Islet precursor cell (in vitro differentiated cells): ENCODE results near the gene TSEN34.
A peak's percentile ranks its signal among the peaks of the same experiment; 100 is the strongest.

ENCODE experiments used
- DNase-seq: peaks from one replicate; pipeline ENCODE4 v3.0.0-alpha.2; 2018

The TSEN34 gene

GRCh38 chr19:54191011-54191810 is at the start of gene TSEN34:
Gene TSEN34, plus strand, starts transcription at chr19:54191308. Its CDS starts 57 bp downstream, at chr19:54191365.
- DNase-seq = peak; percentile 92

- no peak for DNase-seq
These were observed 49.8 kb upstream of the TSEN34 start for GRCh38 chr19:54141356-54141755.

- DNase-seq = no peak
These were observed 48.8 kb upstream of the TSEN34 start for GRCh38 chr19:54142166-54142780.

GRCh38 chr19:54145541-54146158 is 45.5 kb upstream of the TSEN34 start:
- no peak for DNase-seq

- DNase-seq = no peak
These were observed 43.4 kb upstream of the TSEN34 start for GRCh38 chr19:54147676-54148075.

GRCh38 chr19:54148158-54148557 is 43.0 kb upstream of the TSEN34 start:
- no peak for DNase-seq

- DNase-seq = no peak
These were observed 41.9 kb upstream of the TSEN34 start for GRCh38 chr19:54149021-54149812.

- DNase-seq = no peak
These were observed 39.6 kb upstream of the TSEN34 start for GRCh38 chr19:54151362-54152035.

- no peak for DNase-seq
These were observed 38.8 kb upstream of the TSEN34 start for GRCh38 chr19:54152267-54152666.

GRCh38 chr19:54152878-54153524 is 38.1 kb upstream of the TSEN34 start:
- DNase-seq = no peak

GRCh38 chr19:54153731-54154326 is 37.3 kb upstream of the TSEN34 start:
- no peak for DNase-seq

GRCh38 chr19:54154603-54155345 is 36.3 kb upstream of the TSEN34 start:
- no peak for DNase-seq

GRCh38 chr19:54155694-54156093 is 35.4 kb upstream of the TSEN34 start:
- DNase-seq = no peak

- DNase-seq = no peak
These were observed 34.6 kb upstream of the TSEN34 start for GRCh38 chr19:54156490-54156889.

GRCh38 chr19:54156953-54157352 is 34.2 kb upstream of the TSEN34 start:
- DNase-seq = no peak

- no peak for DNase-seq
These were observed 32.2 kb upstream of the TSEN34 start for GRCh38 chr19:54158812-54159351.

- peak; percentile 100 for DNase-seq
These were observed 31.5 kb upstream of the TSEN34 start, which contains the start of gene LENG1 for GRCh38 chr19:54159352-54160181. Gene LENG1, minus strand, starts transcription at chr19:54159721. Its CDS starts 26 bp downstream, at chr19:54159695.

- no peak for DNase-seq
These were observed 30.8 kb upstream of the TSEN34 start for GRCh38 chr19:54160182-54160811.

- no peak for DNase-seq
These were observed 30.3 kb upstream of the TSEN34 start for GRCh38 chr19:54160854-54161253.
